ENCODE data around the gene HPCAL1. TPM values are rescaled to one million over a fixed set of nuclear protein-coding genes. Genes with fewer than 3 reads are reported as not detected.

HPCAL1 gene
- total RNA-seq, 1 donor from 2014 or later, result 34.6 TPM

DNA sequence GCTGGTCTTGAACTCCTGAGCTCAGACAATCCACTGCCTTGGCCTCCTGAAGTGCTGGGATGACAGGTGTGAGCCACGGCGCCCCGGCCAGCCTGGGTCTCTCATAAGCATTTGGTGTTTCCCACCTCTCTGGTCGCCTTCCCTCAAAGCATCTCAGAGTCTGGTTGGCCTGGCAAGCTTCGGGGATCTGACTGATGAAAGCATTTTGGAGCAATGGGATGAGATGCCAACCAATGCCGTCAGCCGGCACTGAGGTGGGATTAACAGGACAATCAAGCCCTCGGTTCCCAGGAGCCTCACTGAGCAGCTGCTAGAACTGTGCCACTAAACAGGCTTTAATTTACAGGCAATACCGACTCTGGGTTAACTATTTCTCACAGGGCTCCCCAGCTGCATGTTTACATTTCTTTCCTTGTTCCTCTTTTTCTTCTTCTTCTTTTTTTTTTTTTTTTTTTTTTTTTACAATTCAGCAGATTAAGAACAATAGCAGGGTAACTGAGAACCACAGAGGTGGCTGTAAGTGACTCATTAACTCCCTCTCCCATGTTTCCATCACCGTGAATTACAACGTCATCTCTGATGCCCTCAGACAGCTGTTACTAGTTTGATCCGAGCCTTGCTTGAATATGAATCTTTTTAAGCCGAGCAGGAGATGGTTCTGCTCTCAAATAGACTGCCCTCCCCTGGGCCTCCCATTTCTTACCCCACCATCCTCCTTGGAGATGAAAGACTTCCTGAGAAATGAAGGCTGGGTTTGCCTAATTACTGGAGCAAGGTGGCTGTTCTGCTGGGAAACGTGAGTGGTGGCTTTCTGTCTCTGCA lies 107.5 kb downstream of the HPCAL1 start:
- H3K27ac Mint-ChIP-seq (ENCODE audit: unreplicated experiment), result no peak overlapping the region
- H3K36me3 Mint-ChIP-seq (ENCODE audit: low read depth, unreplicated experiment), result peaks cover 3% of the 10 kb centered on the region
- DNase-seq (ENCODE audit: low spot score), result no peak
- H3K27me3 Mint-ChIP-seq (ENCODE audit: unreplicated experiment), result peaks cover 6% of the 10 kb centered on the region
- peak overlapping the region; percentile 29 for H3K4me3 Mint-ChIP-seq (ENCODE audit: unreplicated experiment)
- no peaks in the 10 kb centered on the region for H3K9me3 Mint-ChIP-seq (ENCODE audit: unreplicated experiment)
- peaks cover 40% of the 10 kb centered on the region for H3K4me1 Mint-ChIP-seq (ENCODE audit: unreplicated experiment)
- TF ChIP-seq, protein P1, sequence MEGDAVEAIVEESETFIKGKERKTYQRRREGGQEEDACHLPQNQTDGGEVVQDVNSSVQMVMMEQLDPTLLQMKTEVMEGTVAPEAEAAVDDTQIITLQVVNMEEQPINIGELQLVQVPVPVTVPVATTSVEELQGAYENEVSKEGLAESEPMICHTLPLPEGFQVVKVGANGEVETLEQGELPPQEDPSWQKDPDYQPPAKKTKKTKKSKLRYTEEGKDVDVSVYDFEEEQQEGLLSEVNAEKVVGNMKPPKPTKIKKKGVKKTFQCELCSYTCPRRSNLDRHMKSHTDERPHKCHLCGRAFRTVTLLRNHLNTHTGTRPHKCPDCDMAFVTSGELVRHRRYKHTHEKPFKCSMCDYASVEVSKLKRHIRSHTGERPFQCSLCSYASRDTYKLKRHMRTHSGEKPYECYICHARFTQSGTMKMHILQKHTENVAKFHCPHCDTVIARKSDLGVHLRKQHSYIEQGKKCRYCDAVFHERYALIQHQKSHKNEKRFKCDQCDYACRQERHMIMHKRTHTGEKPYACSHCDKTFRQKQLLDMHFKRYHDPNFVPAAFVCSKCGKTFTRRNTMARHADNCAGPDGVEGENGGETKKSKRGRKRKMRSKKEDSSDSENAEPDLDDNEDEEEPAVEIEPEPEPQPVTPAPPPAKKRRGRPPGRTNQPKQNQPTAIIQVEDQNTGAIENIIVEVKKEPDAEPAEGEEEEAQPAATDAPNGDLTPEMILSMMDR (IDR thresholded peaks at IDR 0.05; ENCODE audit: unreplicated experiment), result no peak

DNA sequence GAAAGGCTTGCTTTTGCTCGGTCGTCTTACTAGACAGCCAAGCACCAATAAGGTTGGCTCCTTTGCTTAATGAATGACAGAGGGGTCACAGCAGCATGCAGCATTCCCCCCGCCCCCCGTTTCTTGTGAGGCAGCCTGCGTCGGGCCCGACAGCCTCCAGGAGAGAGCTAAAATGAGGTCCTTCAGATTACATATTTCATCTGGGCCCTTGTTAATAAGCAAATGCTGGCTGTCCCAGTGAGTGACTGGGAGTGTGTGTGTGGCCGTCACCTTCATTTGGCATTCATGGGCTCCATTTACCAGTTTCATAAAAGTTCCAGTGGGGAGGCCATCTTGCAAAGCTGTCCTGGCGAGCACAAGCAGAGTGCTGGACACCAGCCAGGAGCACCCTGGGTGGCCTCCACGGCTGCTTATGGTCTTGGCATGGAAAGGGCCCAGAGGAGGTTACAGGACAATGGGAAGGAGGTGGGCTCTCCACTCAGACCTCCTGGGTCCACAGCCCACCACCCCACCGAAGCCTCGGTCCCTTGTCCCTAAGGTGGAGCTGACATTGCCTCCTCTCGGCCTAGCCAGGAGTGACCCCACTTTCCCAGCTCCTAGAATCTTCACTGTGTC lies 108.2 kb downstream of the HPCAL1 start:
- H3K9me3 Mint-ChIP-seq (ENCODE audit: unreplicated experiment), result no peaks in the 10 kb centered on the region
- no peak overlapping the region for H3K4me3 Mint-ChIP-seq (ENCODE audit: unreplicated experiment)
- peaks cover 6% of the 10 kb centered on the region for H3K27me3 Mint-ChIP-seq (ENCODE audit: unreplicated experiment)
- no peak for DNase-seq (ENCODE audit: low spot score)
- TF ChIP-seq, protein P1 (IDR thresholded peaks at IDR 0.05; ENCODE audit: unreplicated experiment), result no peak
- peaks cover 37% of the 10 kb centered on the region for H3K4me1 Mint-ChIP-seq (ENCODE audit: unreplicated experiment)
- H3K36me3 Mint-ChIP-seq (ENCODE audit: low read depth, unreplicated experiment), result peaks cover 3% of the 10 kb centered on the region
- no peak overlapping the region for H3K27ac Mint-ChIP-seq (ENCODE audit: unreplicated experiment)

DNA sequence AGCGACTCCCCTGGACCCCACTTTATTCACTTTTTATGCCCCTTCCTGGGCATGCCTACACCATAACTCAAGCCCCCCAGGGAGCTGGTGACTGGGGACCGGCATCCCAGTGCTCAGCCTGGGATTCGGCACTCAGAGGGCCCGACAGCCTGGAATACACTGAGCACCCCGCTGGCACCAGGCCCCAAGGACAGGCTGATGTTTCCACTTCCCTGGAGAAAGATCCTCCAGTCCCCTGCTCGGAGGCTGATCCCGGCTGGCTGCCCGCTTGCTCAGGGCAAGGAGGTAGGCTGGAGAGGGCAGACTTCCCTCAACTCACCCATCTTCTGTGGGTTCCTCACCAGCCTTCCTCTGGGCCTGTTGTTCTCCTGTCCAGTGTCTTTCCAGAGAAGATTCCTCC lies 108.9 kb downstream of the HPCAL1 start:
- DNase-seq (ENCODE audit: low spot score), result no peak

DNA sequence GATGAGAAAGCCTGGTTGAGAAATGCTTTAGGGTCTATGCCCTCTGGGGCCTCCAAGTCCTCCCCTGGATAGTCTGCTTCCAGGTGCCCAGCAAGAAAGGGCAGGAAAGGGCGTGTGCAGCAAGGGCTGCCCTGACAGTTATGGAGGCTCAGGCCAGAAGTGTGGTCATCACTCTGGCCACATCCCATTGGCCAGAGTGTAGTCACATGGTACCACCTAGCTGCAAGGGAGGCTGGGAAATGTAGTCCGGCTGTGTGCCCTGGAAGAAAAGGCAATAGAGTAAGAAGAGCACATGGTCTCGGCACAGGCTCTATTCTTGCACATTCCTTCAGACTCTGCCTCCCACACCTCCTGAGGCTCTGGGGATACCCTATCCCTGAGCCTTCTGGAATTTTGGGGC lies 109.7 kb downstream of the HPCAL1 start:
- no peak overlapping the region for H3K27ac Mint-ChIP-seq (ENCODE audit: unreplicated experiment)
- H3K9me3 Mint-ChIP-seq (ENCODE audit: unreplicated experiment), result no peaks in the 10 kb centered on the region
- H3K27me3 Mint-ChIP-seq (ENCODE audit: unreplicated experiment), result peaks cover 5% of the 10 kb centered on the region
- peak; percentile 35 for DNase-seq (ENCODE audit: low spot score)
- H3K36me3 Mint-ChIP-seq (ENCODE audit: low read depth, unreplicated experiment), result peaks cover 3% of the 10 kb centered on the region
- H3K4me1 Mint-ChIP-seq (ENCODE audit: unreplicated experiment), result peaks cover 22% of the 10 kb centered on the region
- H3K4me3 Mint-ChIP-seq (ENCODE audit: unreplicated experiment), result no peak overlapping the region
- TF ChIP-seq, protein P1 (IDR thresholded peaks at IDR 0.05; ENCODE audit: unreplicated experiment), result no peak

More for the DNA sequence above, 108.9 kb downstream of the HPCAL1 start:
- Mint-ChIP-seq H3K4me1 (ENCODE audit: unreplicated experiment) (peaks cover 30% of the 10 kb centered on the region), H3K27ac (ENCODE audit: unreplicated experiment) (no peak overlapping the region), H3K9me3 (ENCODE audit: unreplicated experiment) (no peaks in the 10 kb centered on the region), H3K36me3 (ENCODE audit: low read depth, unreplicated experiment) (peaks cover 3% of the 10 kb centered on the region), H3K4me3 (ENCODE audit: unreplicated experiment) (no peak overlapping the region), H3K27me3 (ENCODE audit: unreplicated experiment) (peaks cover 6% of the 10 kb centered on the region)
- TF ChIP-seq, protein P1 (IDR thresholded peaks at IDR 0.05; ENCODE audit: unreplicated experiment), result no peak

DNA sequence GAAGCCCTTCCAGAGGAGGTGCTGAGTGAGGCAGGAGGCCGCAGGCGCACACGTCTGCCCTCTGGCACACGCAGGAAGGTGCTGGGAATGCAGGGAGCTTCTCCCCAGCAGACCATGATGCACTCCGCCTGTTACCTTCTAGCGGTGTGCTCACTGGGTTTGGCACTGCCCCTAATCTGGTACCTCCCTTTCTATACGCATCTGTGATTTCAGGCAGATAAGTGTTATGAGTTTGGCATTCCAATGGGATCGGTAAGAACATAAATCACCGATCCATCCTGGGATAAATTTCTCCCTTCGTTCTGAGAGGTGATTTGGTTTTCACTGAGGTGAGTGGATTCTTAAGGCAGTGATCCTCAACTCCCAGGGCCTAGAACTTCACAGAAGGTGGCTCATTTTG lies 110.8 kb downstream of the HPCAL1 start:
- Mint-ChIP-seq H3K4me3 (ENCODE audit: unreplicated experiment) (no peak overlapping the region), H3K4me1 (ENCODE audit: unreplicated experiment) (peaks cover 11% of the 10 kb centered on the region), H3K27me3 (ENCODE audit: unreplicated experiment) (peaks cover 4% of the 10 kb centered on the region), H3K36me3 (ENCODE audit: low read depth, unreplicated experiment) (peaks cover 3% of the 10 kb centered on the region), H3K9me3 (ENCODE audit: unreplicated experiment) (no peaks in the 10 kb centered on the region), H3K27ac (ENCODE audit: unreplicated experiment) (no peak overlapping the region)
- TF ChIP-seq, protein P1 (IDR thresholded peaks at IDR 0.05; ENCODE audit: unreplicated experiment), result no peak
- DNase-seq (ENCODE audit: low spot score), result no peak

Measured in endothelial cell (in vitro differentiated cells).